ENCODE measurements around the gene TAB3. TPM values are rescaled to one million over a fixed set of nuclear protein-coding genes. Genes with fewer than 3 reads are reported as not detected.

The TAB3 gene, protein sequence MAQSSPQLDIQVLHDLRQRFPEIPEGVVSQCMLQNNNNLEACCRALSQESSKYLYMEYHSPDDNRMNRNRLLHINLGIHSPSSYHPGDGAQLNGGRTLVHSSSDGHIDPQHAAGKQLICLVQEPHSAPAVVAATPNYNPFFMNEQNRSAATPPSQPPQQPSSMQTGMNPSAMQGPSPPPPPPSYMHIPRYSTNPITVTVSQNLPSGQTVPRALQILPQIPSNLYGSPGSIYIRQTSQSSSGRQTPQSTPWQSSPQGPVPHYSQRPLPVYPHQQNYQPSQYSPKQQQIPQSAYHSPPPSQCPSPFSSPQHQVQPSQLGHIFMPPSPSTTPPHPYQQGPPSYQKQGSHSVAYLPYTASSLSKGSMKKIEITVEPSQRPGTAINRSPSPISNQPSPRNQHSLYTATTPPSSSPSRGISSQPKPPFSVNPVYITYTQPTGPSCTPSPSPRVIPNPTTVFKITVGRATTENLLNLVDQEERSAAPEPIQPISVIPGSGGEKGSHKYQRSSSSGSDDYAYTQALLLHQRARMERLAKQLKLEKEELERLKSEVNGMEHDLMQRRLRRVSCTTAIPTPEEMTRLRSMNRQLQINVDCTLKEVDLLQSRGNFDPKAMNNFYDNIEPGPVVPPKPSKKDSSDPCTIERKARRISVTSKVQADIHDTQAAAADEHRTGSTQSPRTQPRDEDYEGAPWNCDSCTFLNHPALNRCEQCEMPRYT
- 23.3 and 33.9 TPM in 2 replicates for total RNA-seq (2014; rRNA removed; shearing (Covaris generic))

DNA sequence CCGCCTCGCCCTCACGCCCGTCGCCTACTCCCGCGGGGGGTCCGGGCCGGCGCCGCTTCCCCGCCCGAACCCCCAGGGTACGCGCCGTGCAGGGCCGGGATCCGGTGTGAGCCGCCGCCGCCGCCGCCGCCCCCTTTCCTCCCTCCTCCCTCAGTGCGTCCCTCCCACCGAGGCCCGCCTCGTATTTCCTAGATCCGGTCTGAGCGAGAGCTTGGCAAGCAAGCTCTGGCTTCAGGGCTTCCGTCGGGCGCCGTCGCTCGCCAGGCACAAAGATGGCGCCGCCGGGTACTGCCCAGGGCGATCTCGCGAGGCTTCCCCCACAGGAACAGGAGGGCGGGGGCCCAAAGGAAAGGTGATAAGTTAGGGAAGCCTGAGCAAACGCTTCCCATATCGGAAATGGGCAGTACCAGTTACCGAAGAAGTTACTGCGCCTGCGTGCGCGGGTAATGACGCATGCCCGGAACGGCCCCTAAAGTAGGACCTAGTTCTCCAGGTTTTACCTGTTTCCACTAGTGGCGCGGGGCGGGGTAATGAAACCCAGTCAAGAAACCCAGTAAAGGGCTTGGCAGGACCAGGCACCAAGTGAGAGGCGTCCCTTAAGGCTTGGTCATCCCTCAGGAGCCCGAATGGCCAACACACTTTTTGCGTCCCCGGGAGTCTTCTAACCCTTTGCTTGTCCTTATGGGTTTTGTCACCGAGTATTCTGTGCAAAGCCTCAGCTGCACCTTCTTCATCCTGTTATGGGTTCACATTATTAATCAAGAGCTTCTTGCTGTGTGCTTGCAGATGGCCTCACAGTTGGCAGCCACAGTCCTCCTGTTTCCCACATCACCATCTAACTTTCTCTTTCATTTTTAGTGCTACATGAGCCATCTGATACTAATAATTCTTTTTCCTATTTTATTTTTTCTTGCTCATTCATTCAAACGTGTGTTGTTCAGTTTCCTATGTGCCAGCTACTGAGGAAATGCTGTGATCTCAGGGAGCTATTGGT lies at the start of gene TAB3:
TAB3 (minus strand) TSS at position 108 of the 994 bp plus-strand sequence. CDS start 29,666 bp downstream, outside the sequence.
- DNase-seq (ENCODE audit: low read depth): peak; percentile 97

DNA sequence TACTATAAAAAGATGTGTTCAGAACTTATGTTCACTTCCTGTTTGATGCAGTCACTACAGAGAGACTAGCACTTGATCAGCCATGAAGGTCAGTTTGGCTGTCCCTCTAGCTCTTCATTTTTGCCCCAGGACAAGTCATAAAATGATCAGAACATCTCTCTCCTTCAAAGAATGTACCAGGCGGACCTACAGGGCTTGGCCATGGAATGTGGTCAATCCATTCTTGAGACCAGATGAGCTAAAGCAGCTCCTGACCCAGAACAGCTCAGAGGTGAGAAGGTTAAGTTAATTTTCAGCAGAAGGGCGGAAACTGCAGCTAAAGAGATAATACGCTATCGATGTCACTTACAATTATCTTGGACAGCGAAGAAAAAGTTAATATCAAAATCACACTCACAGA lies 49.2 kb upstream of the TAB3 start:
- no peak for DNase-seq (ENCODE audit: low read depth)

DNA sequence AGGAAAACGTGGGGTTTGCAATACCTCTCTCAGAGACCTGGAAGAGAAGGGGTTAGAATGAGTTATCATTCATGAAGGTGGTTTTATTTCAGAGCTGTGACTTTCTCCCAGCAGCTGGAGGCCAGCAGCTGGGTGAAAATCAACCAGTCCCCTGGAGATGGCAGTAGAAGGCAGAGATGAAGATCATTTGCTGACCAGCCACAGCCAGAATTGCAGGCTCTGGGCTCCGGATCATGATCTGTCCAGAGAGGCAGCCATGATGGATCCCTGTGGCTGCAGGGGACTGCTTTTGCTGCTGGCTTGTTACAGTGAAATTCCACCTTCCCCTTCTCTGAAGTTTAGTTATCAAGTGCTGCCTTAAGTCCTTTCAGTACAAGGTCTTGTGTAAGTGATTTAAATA lies 46.9 kb upstream of the TAB3 start:
- peak; percentile 16 for DNase-seq (ENCODE audit: low read depth)

DNA sequence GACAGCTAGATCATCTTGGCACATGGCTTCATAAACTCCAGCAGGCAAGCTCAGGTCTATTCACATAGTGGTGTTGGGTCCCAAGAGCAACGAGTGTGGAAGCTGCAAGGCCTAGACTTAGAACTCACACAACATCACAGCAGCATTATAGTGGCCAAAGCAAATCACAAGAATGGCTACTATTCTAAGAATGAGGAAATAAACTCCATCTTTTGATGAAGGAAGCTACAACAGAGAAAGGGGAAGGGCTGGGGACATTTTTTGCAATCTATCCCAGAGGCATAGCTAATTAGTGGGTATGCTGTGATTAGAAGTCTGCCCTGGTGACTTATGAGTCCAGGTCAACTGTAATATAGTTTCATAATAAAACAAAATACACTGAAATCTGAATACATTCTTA lies 42.9 kb upstream of the TAB3 start:
- DNase-seq (ENCODE audit: low read depth): no peak

DNA sequence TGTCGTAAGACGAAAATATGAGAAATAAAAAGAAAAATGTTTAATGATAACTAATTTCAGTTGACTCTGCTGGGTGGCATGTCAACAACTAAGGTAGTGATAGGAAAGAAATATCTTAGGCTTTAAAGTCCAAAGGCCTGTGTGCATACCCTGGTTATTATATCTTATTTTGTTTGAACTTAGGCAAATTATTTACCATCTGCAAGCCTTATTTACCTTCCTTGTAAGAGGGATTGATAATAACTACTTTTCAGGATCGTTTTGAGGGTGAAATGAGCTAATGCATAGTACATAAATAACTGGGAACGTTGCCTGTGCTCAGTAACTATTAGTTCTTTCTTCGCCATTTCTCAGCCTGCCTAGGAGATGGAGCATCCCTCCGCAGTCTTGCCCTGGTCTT lies 41.6 kb upstream of the TAB3 start:
- DNase-seq (ENCODE audit: low read depth): no peak

DNA sequence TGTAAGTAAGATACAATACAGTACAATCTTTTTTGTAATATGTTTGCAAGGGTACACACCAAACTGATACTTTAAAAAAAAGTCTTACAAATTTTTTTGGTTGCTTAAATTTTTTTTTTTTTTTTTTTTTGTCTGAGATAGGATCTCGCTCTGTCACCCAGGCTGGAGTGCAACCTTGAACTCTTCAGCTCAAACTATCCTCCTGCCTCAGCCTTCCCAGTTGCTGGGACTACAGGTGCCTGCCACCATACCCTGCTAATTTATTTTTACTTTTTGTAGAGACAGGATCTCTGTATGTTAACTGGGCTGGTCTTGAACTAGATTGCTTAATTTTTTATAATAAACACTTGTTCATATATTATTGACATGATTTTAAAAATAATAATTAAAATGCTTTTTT lies 41.1 kb upstream of the TAB3 start:
- no peak for DNase-seq (ENCODE audit: low read depth)

DNA sequence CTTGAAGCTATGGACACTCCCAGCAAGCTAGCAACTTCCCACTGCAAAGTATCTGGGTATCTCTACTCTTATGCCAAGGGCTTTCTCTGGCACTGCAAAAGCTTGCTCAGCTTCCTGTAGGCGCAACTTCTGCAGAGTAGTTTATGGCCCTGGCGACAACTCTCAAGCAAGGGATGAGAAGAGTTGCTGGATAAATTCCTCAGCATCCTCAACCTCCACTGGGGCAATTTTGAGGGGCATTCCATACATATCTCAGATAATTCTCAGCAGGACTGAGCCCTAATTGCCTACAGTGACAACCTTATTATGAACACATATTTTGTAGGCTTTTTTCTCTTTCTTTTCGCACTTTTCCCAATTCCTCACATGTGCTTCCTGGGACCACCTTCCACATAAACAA lies 31.2 kb upstream of the TAB3 start:
- DNase-seq (ENCODE audit: low read depth): no peak

DNA sequence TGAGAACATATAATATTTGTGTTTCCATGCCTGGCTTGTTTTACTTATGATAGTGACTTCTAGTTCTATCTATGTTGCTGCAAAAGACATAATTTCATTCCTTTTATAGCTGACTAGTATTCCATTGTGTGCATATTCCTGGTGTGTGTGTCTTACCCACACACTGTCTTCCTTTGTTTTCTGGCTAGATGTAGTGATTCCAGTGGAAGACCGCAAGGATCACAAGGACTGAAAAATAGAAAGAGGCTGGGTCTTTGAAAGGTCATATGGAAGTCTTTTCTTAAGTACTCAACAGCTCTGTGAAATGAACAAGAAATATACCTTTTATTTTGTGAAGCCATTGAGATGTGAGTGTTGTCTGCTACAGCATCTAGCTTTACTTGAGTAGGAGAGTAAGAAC lies 29.4 kb upstream of the TAB3 start:
- DNase-seq (ENCODE audit: low read depth): no peak

DNA sequence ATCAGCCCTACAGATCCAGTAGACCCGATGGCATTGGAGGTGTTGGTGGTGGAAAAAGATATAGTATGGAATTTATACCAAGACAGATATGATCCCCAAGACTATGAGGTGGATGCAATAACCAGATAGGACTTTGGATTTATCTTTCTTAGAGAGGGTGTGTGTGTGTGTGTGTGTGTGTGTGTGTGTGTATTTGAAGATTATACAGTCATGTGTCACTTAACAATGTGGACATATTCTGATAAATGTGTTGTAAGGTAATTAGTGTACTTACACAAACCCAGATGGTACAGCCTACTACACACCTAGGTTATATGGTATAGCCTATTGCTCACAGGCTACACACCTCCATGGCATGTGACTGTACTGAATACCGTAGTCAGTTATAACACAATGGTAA lies 24.4 kb upstream of the TAB3 start:
- DNase-seq (ENCODE audit: low read depth): no peak

DNA sequence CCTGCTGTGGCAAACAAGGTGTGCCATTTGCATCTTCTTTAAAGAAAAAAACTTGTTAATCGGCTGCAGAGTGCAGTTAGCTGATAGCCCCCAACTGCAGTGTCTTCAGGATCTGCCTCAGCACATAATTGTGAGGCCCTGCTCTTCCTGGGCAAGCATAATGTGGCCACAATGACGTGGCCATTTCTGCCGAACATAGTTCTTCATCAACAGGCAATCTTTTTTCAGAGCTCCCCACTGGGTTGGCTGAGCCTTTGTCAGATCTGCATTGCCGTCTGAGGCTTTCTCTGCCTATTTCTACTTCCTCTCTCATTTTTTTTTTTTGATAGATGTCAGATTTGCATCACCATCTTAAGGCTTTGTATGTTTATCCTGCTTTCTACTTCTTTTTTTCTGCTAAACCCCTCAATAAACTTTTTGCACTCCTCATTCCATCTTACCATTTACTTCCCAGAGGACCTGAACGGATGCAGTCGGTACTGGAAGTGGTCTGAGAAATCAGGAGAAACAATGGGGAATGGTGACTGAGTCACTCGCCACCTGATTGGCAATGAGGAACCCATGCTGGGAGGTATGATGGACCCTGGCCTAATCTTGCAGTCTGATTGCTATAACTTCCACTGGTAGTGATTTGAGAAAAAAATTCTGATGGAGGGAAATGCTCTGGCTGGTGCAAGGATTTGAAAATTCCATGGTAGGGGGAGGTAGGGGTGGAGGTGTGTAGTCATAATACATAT lies 21.2 kb upstream of the TAB3 start:
- DNase-seq (ENCODE audit: low read depth): peak; percentile 56

DNA sequence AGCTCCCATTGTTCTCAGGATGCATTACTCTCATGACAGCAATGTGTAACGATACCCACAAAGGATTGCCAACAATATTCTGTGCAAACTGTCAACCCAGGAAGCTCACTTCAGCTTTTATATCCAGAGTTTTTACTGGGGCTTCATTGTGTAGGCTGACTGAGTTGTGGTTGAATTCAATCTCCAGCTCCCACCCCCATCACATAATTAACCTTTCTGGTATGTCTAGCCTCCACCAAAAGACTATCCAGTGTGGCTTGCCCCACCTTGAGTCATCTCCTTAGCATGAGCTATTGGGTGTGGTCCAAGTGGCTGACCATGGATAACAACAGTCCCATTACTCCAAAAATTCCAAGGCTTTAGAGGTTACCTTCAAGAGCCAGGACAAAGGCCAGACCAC lies 17.7 kb upstream of the TAB3 start:
- DNase-seq (ENCODE audit: low read depth): peak; percentile 90

DNA sequence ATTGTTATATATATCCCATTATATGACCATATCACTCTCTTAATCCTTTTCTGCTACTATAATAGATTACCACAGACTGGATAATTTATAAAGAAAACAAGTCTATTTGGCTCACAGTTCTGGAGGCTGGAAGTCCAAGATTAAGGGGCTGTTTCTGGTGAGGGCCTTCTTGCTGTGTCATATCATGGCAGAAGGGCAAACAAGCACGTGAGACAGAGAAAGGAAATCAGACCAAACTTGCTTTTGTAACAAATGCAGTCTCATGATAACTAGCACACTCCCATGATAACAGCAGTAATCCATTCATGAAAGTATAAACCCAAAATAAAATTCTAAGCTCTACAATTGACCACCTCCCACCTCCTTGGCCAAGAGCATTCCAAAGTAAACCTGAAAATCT lies 16.3 kb upstream of the TAB3 start:
- no peak for DNase-seq (ENCODE audit: low read depth)

DNA sequence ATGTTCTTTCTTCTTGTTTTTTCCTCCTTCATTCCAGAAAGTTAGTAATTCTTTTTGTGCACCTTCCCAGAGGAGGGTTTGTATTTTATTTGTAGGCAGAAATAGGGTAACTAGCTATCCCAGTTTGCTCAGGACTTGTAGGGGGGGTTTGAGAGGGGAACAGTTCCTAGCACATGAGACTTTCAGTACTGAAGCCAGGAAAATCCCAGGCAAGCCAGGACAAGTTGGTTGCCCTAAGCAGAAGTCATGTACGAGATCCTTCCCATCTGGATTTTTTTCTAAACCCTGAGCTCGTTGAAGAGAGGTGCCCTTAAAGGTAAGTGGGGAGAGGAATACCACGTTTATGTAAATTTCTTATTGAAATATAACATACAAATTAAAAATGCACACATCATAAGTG lies 15.6 kb upstream of the TAB3 start:
- no peak for DNase-seq (ENCODE audit: low read depth)

DNA sequence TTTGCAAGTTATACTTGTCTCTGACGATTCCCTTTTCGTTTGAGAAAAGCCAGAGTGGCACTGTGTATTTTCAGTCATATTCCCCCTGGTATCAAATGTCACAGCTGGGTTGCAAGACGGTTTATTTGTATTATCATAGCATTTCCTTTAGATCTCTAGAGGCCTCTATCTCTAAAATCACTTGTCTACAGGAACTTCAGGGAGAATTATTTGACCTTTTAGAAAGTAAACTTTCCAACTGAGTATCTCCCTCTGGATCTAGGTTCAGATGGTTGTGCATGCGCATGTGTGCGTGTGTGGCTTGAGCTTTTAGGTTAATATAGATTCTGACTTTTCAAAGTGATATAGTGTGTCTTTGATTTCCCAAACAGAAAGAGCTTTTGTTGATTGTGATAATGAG lies 15.1 kb upstream of the TAB3 start:
- no peak for DNase-seq (ENCODE audit: low read depth)

DNA sequence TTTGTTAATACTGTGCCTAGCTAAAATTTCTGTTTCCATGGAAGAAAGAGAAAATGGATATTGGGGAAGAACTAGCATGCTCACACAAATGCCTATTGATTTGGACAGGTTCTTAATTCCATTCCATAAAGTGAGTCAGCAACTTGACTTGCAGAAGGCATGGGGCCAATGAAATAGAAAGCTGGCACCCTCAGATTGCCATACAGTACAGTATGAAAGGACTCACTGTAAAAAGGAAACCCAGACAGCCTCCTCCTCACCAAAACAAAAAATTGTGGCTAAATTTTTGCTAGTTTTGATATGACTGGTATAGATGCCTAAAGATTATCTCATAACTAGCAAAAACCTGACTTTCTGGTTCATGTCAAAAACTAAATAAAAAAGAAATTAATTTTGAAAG lies 11.2 kb upstream of the TAB3 start:
- DNase-seq (ENCODE audit: low read depth): peak; percentile 28

DNA sequence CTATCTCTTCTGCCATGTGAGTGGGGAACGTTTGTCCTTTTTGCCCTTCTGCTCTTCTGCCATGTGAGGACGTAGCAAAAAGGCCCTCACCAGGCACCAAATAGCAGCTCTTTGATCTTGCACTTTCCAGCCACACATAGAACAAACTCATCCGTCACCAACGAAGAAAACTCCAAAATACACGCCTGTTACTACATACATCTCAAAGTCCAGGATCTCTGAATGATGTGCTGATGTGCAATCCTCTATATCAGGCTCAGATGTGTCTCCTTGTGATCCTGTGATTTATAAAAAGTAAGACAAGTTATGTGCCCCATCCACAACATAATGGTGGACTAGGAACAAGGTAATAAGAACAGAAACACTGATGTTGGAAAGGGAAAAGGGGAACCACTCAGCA lies 9.8 kb upstream of the TAB3 start:
- no peak for DNase-seq (ENCODE audit: low read depth)

DNA sequence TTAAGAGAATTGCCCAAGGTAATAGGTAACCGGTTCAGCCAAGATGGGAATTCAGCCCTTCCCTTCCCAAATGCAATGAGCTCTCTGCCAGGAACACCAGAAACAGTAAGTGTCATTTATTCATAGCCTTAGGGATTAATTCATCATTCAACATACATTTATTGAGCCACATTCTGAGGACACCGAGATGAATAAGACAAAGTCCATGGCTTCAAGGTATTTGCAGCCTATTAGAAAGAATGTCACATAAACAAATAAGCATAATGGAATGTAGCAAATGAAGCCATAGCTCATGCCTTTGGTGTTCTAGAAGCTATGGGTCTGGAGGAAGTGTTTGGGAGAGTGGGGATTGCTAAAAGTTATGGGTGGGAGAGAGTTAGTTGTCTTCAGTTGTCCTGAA lies 6.3 kb upstream of the TAB3 start:
- peak; percentile 71 for DNase-seq (ENCODE audit: low read depth)

DNA sequence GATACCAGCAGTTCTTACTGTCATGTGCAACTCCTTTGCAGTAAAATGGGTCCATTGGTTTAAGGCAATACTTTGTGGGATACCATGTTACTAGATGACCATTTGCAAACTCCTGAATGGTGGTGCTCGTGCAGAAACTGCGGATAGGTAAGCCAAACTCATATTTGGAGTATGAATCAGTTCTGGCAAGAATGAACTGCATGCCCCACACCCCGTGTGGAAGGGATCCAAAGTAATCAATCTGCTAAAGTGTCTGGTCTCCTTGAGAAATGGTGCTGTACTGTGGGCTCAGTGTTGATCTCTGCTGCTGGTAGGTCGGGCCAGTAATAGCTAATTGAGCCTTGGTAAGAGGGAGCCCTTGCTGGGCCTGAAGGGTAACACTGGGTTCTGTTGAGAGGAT lies 4.2 kb upstream of the TAB3 start:
- peak; percentile 71 for DNase-seq (ENCODE audit: low read depth)

DNA sequence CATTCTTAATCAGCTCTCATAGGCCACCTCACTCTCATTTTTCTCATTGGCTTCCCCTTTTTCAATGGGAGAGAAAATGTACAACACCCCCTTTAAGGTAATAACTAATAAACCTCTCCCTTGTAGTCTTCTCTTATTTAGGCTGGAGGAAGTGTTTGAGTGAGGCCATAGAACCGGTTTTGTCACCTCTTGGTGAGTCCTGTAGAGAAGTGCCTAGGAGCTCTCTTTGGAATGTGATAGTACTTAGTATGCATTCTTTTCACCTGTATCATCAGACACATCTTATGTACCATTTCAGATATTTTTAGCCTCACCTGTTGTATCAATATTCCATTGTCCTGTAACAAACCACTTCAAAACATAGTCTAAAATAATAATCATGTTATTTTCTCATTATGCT lies 3.5 kb upstream of the TAB3 start:
- DNase-seq (ENCODE audit: low read depth): no peak

DNA sequence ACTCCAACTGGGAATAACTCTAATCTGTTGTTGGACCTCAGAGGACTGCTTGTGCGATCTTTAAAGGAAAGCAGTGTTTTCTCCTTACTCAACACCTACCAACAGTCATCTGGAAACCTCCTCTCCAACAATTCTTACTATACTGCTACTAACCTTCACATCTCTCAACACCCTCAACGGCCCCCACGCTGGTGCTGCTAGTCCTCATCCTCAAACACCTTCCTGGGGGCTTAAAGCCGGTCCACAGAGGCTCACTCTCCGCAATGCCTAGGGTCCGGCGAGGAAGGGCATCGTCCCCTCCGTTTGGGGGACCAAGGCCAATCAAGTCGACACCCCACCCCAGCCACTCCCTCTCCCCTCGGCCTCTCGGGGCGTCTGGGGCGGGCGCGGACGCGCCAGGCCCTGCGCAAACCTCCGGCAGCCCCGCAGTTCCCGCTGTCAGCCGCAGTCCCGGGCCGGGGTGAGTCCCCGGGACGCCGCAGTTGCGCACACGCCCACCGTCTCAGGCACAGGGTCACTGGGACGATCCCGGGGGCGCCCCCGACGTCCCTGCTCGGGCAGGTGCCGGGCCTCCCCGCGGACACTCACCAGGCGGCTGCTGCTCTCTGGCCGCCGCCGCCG lies 418 bp downstream of the TAB3 start:
- DNase-seq (ENCODE audit: low read depth): peak; percentile 18

DNA sequence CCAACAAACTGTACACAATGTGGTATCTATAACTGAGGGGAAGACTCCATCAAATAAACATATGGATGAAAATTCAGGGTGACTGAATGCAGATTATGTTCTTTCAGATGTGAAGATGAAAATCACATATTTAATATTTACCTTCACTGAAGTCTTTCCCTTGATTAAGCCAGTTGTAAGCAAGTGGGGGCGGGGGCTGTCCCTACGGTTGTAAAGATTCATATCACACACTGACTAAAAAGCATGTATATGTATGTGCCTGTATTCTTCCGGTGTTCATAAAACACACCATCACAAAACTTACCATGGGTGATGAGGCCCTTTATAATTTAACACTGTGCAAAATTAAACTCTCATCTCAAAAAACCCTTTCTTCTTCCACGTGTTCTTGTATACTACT lies 1.3 kb downstream of the TAB3 start:
- DNase-seq (ENCODE audit: low read depth): no peak

Data from M059J (cell line).